Caco-2 (cell line): ENCODE data around the gene DSCAML1. TPM values are rescaled to one million over a fixed set of nuclear protein-coding genes. Genes with fewer than 3 reads are reported as not detected.

Experiments
- BruUV-seq: library from RNA; stranded (reverse); fragments of 400-500 nt; replicated peaks from 2 replicates; lab custom pipeline; 2021; lab: Mats Ljungman, UMichigan
- CTCF ChIA-PET: fragments of 300-600 bp; sonication (Branson Sonifier 250); formaldehyde crosslinking; loops from one replicate; lab custom pipeline; 2022; ENCODE audit warnings: antibody characterized with exemption; lab: Charles Lee
- POLR2A ChIA-PET: fragments of 300-600 bp; sonication (Branson Sonifier 250); formaldehyde crosslinking; loops from one replicate; lab custom pipeline; 2022; ENCODE audit warnings: antibody characterized with exemption; lab: Charles Lee
- DNase-seq, 2 experiments: peaks; one replicate each; pipeline versions ENCODE4 v3.0.0 to v3.0.0-alpha.2; 2020 to 2022
- H3K27me3 ChIP-seq: replicated peaks from 2 replicates; pipeline ENCODE4 v1.6.0; 2011; ENCODE audit warnings: low read length; ENCODE audit not compliant: control insufficient read depth, insufficient read depth
- H3K36me3 ChIP-seq: 2 replicates; pipeline ENCODE4 v1.5.1; 2011; ENCODE audit warnings: low read length; ENCODE audit not compliant: control insufficient read depth, insufficient read depth
- H3K4me1 ChIP-seq: fragments of 250-450 bp; sonication (Bioruptor Pico); 2 replicates; pipeline ENCODE4 v1.5.1; 2020; ENCODE audit warnings: mild to moderate bottlenecking
- H3K4me3 ChIP-seq: 2 replicates; pipeline ENCODE4 v1.5.1; 2011; ENCODE audit warnings: low read depth, mild to moderate bottlenecking, control low read depth, low read length
- H3K9me3 ChIP-seq: fragments of 250-450 bp; sonication (Bioruptor Pico); 2 replicates; pipeline ENCODE4 v1.5.1; 2020; ENCODE audit warnings: mild to moderate bottlenecking, moderate library complexity
- H3K27ac Mint-ChIP-seq: one replicate; pipeline ENCODE4 v1.8.0; 2022; ENCODE audit warnings: mixed read lengths; ENCODE audit not compliant: unreplicated experiment
- H3K27me3 Mint-ChIP-seq: one replicate; pipeline ENCODE4 v1.8.0; 2022; ENCODE audit warnings: mixed read lengths; ENCODE audit not compliant: insufficient read depth, unreplicated experiment
- H3K36me3 Mint-ChIP-seq: one replicate; pipeline ENCODE4 v1.8.0; 2022; ENCODE audit warnings: mild to moderate bottlenecking, mixed read lengths; ENCODE audit not compliant: insufficient read depth, unreplicated experiment
- H3K4me1 Mint-ChIP-seq: one replicate; pipeline ENCODE4 v1.8.0; 2022; ENCODE audit warnings: low read depth, mixed read lengths; ENCODE audit not compliant: unreplicated experiment
- H3K4me3 Mint-ChIP-seq: one replicate; pipeline ENCODE4 v1.8.0; 2022; ENCODE audit warnings: mild to moderate bottlenecking, moderate library complexity, mixed read lengths; ENCODE audit not compliant: unreplicated experiment
- H3K9me3 Mint-ChIP-seq: one replicate; pipeline ENCODE4 v1.8.0; 2022; ENCODE audit warnings: mixed read lengths; ENCODE audit not compliant: unreplicated experiment
- CTCF ChIP-seq, 2 experiments: fragments of 200-600 bp in 1 of 2; IDR thresholded peaks; 1 replicate in 1 of 2; 2 replicates in 1 of 2; pipeline versions ENCODE4 v1.5.1 to v1.8.0; 2011 to 2022; ENCODE audit warnings: antibody characterized with exemption in 1 of 2, control low read depth in 1 of 2, inconsistent platforms in 1 of 2, low read depth in 1 of 2, low read length in 1 of 2, mild to moderate bottlenecking in 1 of 2, moderate library complexity in 1 of 2; ENCODE audit not compliant: insufficient read depth in 1 of 2, severe bottlenecking in 1 of 2, unreplicated experiment in 1 of 2
- intact Hi-C: fragments of 100-400 bp; cut with micrococcal nuclease; formaldehyde crosslinking; loops from one replicate; pipeline ENCODE4 v1.10.0; 2022; ENCODE audit not compliant: unreplicated experiment
- total RNA-seq: library from RNA; stranded (reverse); gene quantifications from 2 replicates; pipeline ENCODE4 v1.2.3, GENCODE V29; 2022

The DSCAML1 gene
- total RNA-seq, 1 experiment from 2014 or later: not detected

- no peaks in the 10 kb centered on the region for H3K9me3 ChIP-seq
- H3K27ac Mint-ChIP-seq: no peak overlapping the region
- ChIA-PET CTCF (no interaction called here), POLR2A (no interaction called here)
- intact Hi-C loops: no loop called here
- BruUV-seq: no TSS peak
- H3K36me3 ChIP-seq: no peaks in the 10 kb centered on the region
- peaks cover 7% of the 10 kb centered on the region for H3K4me1 Mint-ChIP-seq
- H3K4me3 Mint-ChIP-seq: no peak overlapping the region
- H3K27me3 Mint-ChIP-seq: peaks cover 2% of the 10 kb centered on the region
- no peaks in the 10 kb centered on the region for H3K27me3 ChIP-seq
- no peak for TF ChIP-seq CTCF (IDR thresholded peaks at IDR 0.05; ENCODE audit: insufficient read depth in 1 of 2, low read depth in 1 of 2, low read length in 1 of 2, severe bottlenecking in 1 of 2, unreplicated experiment in 1 of 2)
- no peaks in the 10 kb centered on the region for H3K9me3 Mint-ChIP-seq
- peak in 1 of 2 experiments; percentile 24 for DNase-seq
- H3K4me3 ChIP-seq: no peak overlapping the region
- peaks cover 4% of the 10 kb centered on the region; the same call in 1 of the 2 replicates for H3K4me1 ChIP-seq
- no peaks in the 10 kb centered on the region for H3K36me3 Mint-ChIP-seq
These were observed 48.1 kb downstream of the DSCAML1 start for GRCh38 chr11:117748771-117749540.

GRCh38 chr11:117747892-117748291 lies 49.1 kb downstream of the DSCAML1 start:
- H3K4me3 ChIP-seq: no peak overlapping the region
- H3K27me3 Mint-ChIP-seq: no peaks in the 10 kb centered on the region
- H3K27ac Mint-ChIP-seq: no peak overlapping the region
- intact Hi-C loops: no loop called here
- ChIA-PET CTCF (no interaction called here), POLR2A (no interaction called here)
- H3K9me3 Mint-ChIP-seq: no peaks in the 10 kb centered on the region
- no peaks in the 10 kb centered on the region for H3K36me3 Mint-ChIP-seq
- no peaks in the 10 kb centered on the region for H3K9me3 ChIP-seq
- H3K27me3 ChIP-seq: no peaks in the 10 kb centered on the region
- H3K4me3 Mint-ChIP-seq: no peak overlapping the region
- no peaks in the 10 kb centered on the region for H3K36me3 ChIP-seq
- no TSS peak for BruUV-seq
- H3K4me1 Mint-ChIP-seq: peaks cover 7% of the 10 kb centered on the region
- no peak for TF ChIP-seq CTCF (IDR thresholded peaks at IDR 0.05; ENCODE audit: insufficient read depth in 1 of 2, low read depth in 1 of 2, low read length in 1 of 2, severe bottlenecking in 1 of 2, unreplicated experiment in 1 of 2)
- DNase-seq: no peak
- peaks cover 4% of the 10 kb centered on the region; the same call in 1 of the 2 replicates for H3K4me1 ChIP-seq

- Mint-ChIP-seq H3K36me3 (no peaks in the 10 kb centered on the region), H3K27ac (no peak overlapping the region), H3K27me3 (no peaks in the 10 kb centered on the region), H3K9me3 (no peaks in the 10 kb centered on the region), H3K4me3 (no peak overlapping the region), H3K4me1 (peaks cover 7% of the 10 kb centered on the region)
- ChIA-PET CTCF (no interaction called here), POLR2A (no interaction called here)
- no peak for DNase-seq
- peaks cover 4% of the 10 kb centered on the region; the same call in 1 of the 2 replicates for H3K4me1 ChIP-seq
- H3K9me3 ChIP-seq: no peaks in the 10 kb centered on the region
- no peak overlapping the region for H3K4me3 ChIP-seq
- no peak for TF ChIP-seq CTCF (IDR thresholded peaks at IDR 0.05; ENCODE audit: insufficient read depth in 1 of 2, low read depth in 1 of 2, low read length in 1 of 2, severe bottlenecking in 1 of 2, unreplicated experiment in 1 of 2)
- no peaks in the 10 kb centered on the region for H3K27me3 ChIP-seq
- no peaks in the 10 kb centered on the region for H3K36me3 ChIP-seq
- intact Hi-C loops: no loop called here
- no TSS peak for BruUV-seq
These were observed 51.7 kb downstream of the DSCAML1 start for GRCh38 chr11:117745346-117745745.
